Cardiac ventricle fibroblast (primary cell): ENCODE results near the gene WT1. TPM values are rescaled to one million over a fixed set of nuclear protein-coding genes. Genes with fewer than 3 reads are reported as not detected.

Experiments used
- total RNA-seq: library from RNA; depleted of rRNA; stranded (reverse); fragments of >200 nt; gene quantifications from 2 replicates; pipeline ENCODE4 v1.2.3, GENCODE V29; 2015

WT1 gene
- total RNA-seq = 3.6 and 9.4 TPM in 2 replicates

GRCh38 chr11:32435511-32435941 is at the start of gene WT1:
WT1 (minus strand) TSS chr11:32435539.

Other genes with a start within 250 kb of the WT1 start
- gene EIF3M, start 148.3 kb upstream of the WT1 start, total RNA-seq = 395 and 436 TPM in 2 replicates